PC-9 (cell line): ENCODE data around the gene HBA2.

Source experiments
- CTCF ChIP-seq: fragments of 200-600 bp; sonication (generic); conservative IDR thresholded peaks from 2 replicates; pipeline ENCODE4 v1.6.1; 2017; ENCODE audit warnings: mixed run types, antibody characterized with exemption, mild to moderate bottlenecking, moderate library complexity
- EZH2 ChIP-seq: fragments of 200-600 bp; sonication (generic); IDR thresholded peaks from 2 replicates; pipeline ENCODE4 v1.8.0; 2017; ENCODE audit warnings: antibody characterized with exemption, low read depth

GRCh38 chr16:149024-149660 lies 23.5 kb upstream of the HBA2 start:
- TF ChIP-seq CTCF (no peak), EZH2 (no peak)
